IMR-90 (cell line): ENCODE data around the gene LRP5. TPM values are rescaled to one million over a fixed set of nuclear protein-coding genes. Genes with fewer than 3 reads are reported as not detected.

Source experiments
- ATAC-seq: fragments of 200-7000 bp; cut with Tn5 transposase; 2 replicates; pipeline ENCODE4 v1.9.1; 2020; ENCODE audit warnings: low read depth, mild to moderate bottlenecking, moderate library complexity
- BruUV-seq: library from RNA; stranded (reverse); fragments of 400-500 nt; replicated peaks from 2 replicates; lab custom pipeline; 2021; lab: Mats Ljungman, UMichigan
- CTCF ChIA-PET: fragments of 300-600 bp; formaldehyde crosslinking; extraction: SDS; loops from one replicate; lab custom pipeline; 2021; ENCODE audit warnings: antibody characterized with exemption; lab: Yijun Ruan, JAX
- POLR2A ChIA-PET: fragments of 300-600 bp; sonication (Branson Sonifier 250); formaldehyde crosslinking; loops from one replicate; lab custom pipeline; 2022; ENCODE audit warnings: antibody characterized with exemption; ENCODE audit not compliant: unreplicated experiment; lab: Charles Lee
- DNase-seq: peaks from one replicate; pipeline ENCODE4 v3.0.0; 2013
- H2AFZ ChIP-seq: replicated peaks from 2 replicates; pipeline ENCODE3; 2013; ENCODE audit warnings: low read length, mild to moderate bottlenecking; ENCODE audit not compliant: poor library complexity
- H2AK5ac ChIP-seq: 2 replicates; pipeline ENCODE4 v1.6.1; 2013; ENCODE audit warnings: low read depth, low read length, inconsistent platforms
- H2AK9ac ChIP-seq: replicated peaks from 2 replicates; pipeline ENCODE3; 2013; ENCODE audit warnings: mild to moderate bottlenecking, low read depth, low read length, moderate library complexity; ENCODE audit not compliant: poor library complexity
- H2BK120ac ChIP-seq: 2 replicates; pipeline ENCODE4 v1.6.1; 2013; ENCODE audit warnings: low read depth, low read length, inconsistent platforms
- H2BK15ac ChIP-seq: 3 replicates; pipeline ENCODE4 v1.6.1; 2013; ENCODE audit warnings: low read depth, low read length, inconsistent platforms
- H2BK20ac ChIP-seq: 2 replicates; pipeline ENCODE4 v1.6.1; 2013; ENCODE audit warnings: low read depth, mild to moderate bottlenecking, inconsistent platforms, low read length, moderate library complexity
- H2BK5ac ChIP-seq: 2 replicates; pipeline ENCODE4 v1.6.1; 2013; ENCODE audit warnings: mild to moderate bottlenecking, low read depth, low read length, inconsistent platforms; ENCODE audit not compliant: poor library complexity, severe bottlenecking
- H3K14ac ChIP-seq: replicated peaks from 2 replicates; pipeline ENCODE4 v1.6.1; 2013; ENCODE audit warnings: low read depth, low read length, inconsistent platforms
- H3K18ac ChIP-seq: 2 replicates; pipeline ENCODE4 v1.6.1; 2013; ENCODE audit warnings: low read depth, low read length, control low read depth
- H3K23ac ChIP-seq: 2 replicates; pipeline ENCODE4 v1.6.1; 2013; ENCODE audit warnings: low read depth, low read length, inconsistent platforms
- H3K27ac ChIP-seq: 2 replicates; pipeline ENCODE4 v1.5.1; 2013; ENCODE audit warnings: mild to moderate bottlenecking, control low read depth, low read length; ENCODE audit not compliant: insufficient read depth
- H3K27me3 ChIP-seq: 2 replicates; pipeline ENCODE4 v1.6.1; 2013; ENCODE audit warnings: low read length; ENCODE audit not compliant: control insufficient read depth, insufficient read depth
- H3K36me3 ChIP-seq: 2 replicates; pipeline ENCODE4 v1.6.1; 2013; ENCODE audit warnings: low read length, mixed read lengths; ENCODE audit not compliant: control insufficient read depth, insufficient read depth
- H3K4ac ChIP-seq: 2 replicates; pipeline ENCODE4 v1.6.1; 2013; ENCODE audit warnings: low read depth, low read length, inconsistent platforms
- H3K4me1 ChIP-seq: 2 replicates; pipeline ENCODE4 v1.6.1; 2013; ENCODE audit warnings: low read length, mixed read lengths; ENCODE audit not compliant: control insufficient read depth, insufficient read depth
- H3K4me2 ChIP-seq: 2 replicates; pipeline ENCODE4 v1.6.1; 2013; ENCODE audit warnings: low read depth, mild to moderate bottlenecking, control low read depth, low read length, moderate library complexity
- H3K4me3 ChIP-seq: 2 replicates; pipeline ENCODE4 v1.5.1; 2013; ENCODE audit warnings: low read depth, mild to moderate bottlenecking, control low read depth, low read length, moderate library complexity; ENCODE audit not compliant: insufficient read depth
- H3K56ac ChIP-seq: 2 replicates; pipeline ENCODE4 v1.6.1; 2013; ENCODE audit warnings: low read length, inconsistent platforms; ENCODE audit not compliant: insufficient read depth; ENCODE audit errors: extremely low read depth
- H3K79me1 ChIP-seq, 2 experiments: 2 replicates each; pipeline ENCODE4 v1.6.1; 2013; ENCODE audit warnings: low read length in 2 of 2, inconsistent platforms in 1 of 2, low read depth in 1 of 2
- H3K9ac ChIP-seq: 2 replicates; pipeline ENCODE4 v1.6.1; 2013; ENCODE audit warnings: low read depth, low read length, control low read depth
- H3K9me1 ChIP-seq: 2 replicates; pipeline ENCODE4 v1.6.1; 2013; ENCODE audit warnings: low read length, inconsistent platforms; ENCODE audit not compliant: insufficient read depth
- H3K9me3 ChIP-seq: 2 replicates; pipeline ENCODE4 v1.6.1; 2013; ENCODE audit warnings: low read length; ENCODE audit not compliant: control insufficient read depth, insufficient read depth
- H4K20me1 ChIP-seq: 2 replicates; pipeline ENCODE4 v1.6.1; 2013; ENCODE audit warnings: low read length, inconsistent platforms; ENCODE audit not compliant: insufficient read depth
- H4K5ac ChIP-seq: 2 replicates; pipeline ENCODE4 v1.6.1; 2013; ENCODE audit warnings: mild to moderate bottlenecking, low read depth, low read length, control low read depth
- H4K8ac ChIP-seq, 2 experiments: 2 replicates each; pipeline ENCODE4 v1.6.1; 2013; ENCODE audit warnings: low read depth in 2 of 2, low read length in 2 of 2, control low read depth in 1 of 2, inconsistent platforms in 1 of 2
- H4K91ac ChIP-seq: 2 replicates; pipeline ENCODE4 v1.6.1; 2013; ENCODE audit warnings: low read depth, low read length, inconsistent platforms; ENCODE audit not compliant: insufficient read depth
- CEBPB ChIP-seq: IDR thresholded peaks from 2 replicates; pipeline ENCODE4 v1.6.1; 2012; ENCODE audit warnings: low read depth, low read length, improper control_type of control experiment
- WGBS, 2 experiments: methylation state at CpG; one replicate each; pipeline versions ENCODE4 v1.1.5 to v1.1.7; 2013; ENCODE audit warnings: missing lambda C conversion rate in 2 of 2; ENCODE audit not compliant: insufficient read length in 1 of 2; ENCODE audit errors: extremely low coverage in 2 of 2; 5-methylcytosine and 5-hydroxymethylcytosine counted together
- dilution Hi-C: fragments of 300-500 bp; cut with HindIII; formaldehyde crosslinking; loops from one replicate; pipeline ENCODE4 v1.14.3; 2018; ENCODE audit warnings: low sequenced_read_pairs; ENCODE audit not compliant: unreplicated experiment
- in situ Hi-C: fragments of 300-500 bp; cut with MboI; formaldehyde crosslinking; loops from 3 replicates; pipeline ENCODE4 v1.14.3; 2019; ENCODE audit warnings: low sequenced_read_pairs, inconsistent platforms, mixed read lengths
- intact Hi-C: fragments of 100-400 bp; cut with micrococcal nuclease; formaldehyde crosslinking; loops from 2 replicates; pipeline ENCODE4 v1.10.0; 2022
- polyA plus RNA-seq, 3 experiments: library from polyadenylated mRNA; depleted of rRNA; stranded (reverse); fragments of >200 nt; gene quantifications; 2 replicates each; pipeline ENCODE4 v1.2.3, GENCODE V29; 2012; ENCODE audit warnings: low replicate concordance in 1 of 3
- total RNA-seq: library from RNA; depleted of rRNA; stranded (reverse); fragments of >200 nt; gene quantifications from 2 replicates; pipeline ENCODE4 v1.2.3, GENCODE V29; 2012

The LRP5 gene
- total and polyA plus RNA-seq, 2 of the 4 experiments (the other 2 are of a cell fraction) = 10.4 to 15.0 TPM

- Histone ChIP-seq H4K8ac (no peak overlapping the region), H2BK120ac (no peak overlapping the region), H3K27ac (no peak overlapping the region), H2BK5ac (no peak overlapping the region), H3K4me1 (peaks cover 9% of the 10 kb centered on the region), H3K4me2 (no peak overlapping the region), H3K4ac (no peak overlapping the region), H3K9me1 (peaks cover 27% of the 10 kb centered on the region), H3K79me1 (peaks cover 17 to 77% of the 10 kb centered on the region in 2 experiments), H3K14ac (no peak overlapping the region), H2AK5ac (no peak overlapping the region), H2BK20ac (no peak overlapping the region), H3K23ac (no peak overlapping the region), H3K36me3 (no peaks in the 10 kb centered on the region), H3K27me3 (no peaks in the 10 kb centered on the region), H2AFZ (no peak overlapping the region), H3K9ac (no peak overlapping the region), H4K91ac (no peak overlapping the region), H4K5ac (no peak overlapping the region), H3K4me3 (no peak overlapping the region), H3K56ac (no peak overlapping the region), H4K20me1 (peaks cover 94% of the 10 kb centered on the region), H2AK9ac (no peak overlapping the region), H2BK15ac (no peak overlapping the region), H3K9me3 (no peaks in the 10 kb centered on the region), H3K18ac (no peak overlapping the region)
- no peak for TF ChIP-seq CEBPB
- intact Hi-C loops (no loop called here), in situ Hi-C loops (no loop called here), dilution Hi-C loops (no loop called here)
- no CpG with 5 or more reads among the region's 3 CpGs for WGBS, 2 experiments
- POLR2A ChIA-PET = no interaction called here
- ATAC-seq (no peak), DNase-seq (no peak)
- CTCF ChIA-PET = interaction anchor here (0.7 kb wide), 1 partner anchor 108 kb away, joined by 7 read pairs; no protein-coding TSS in a partner anchor
- BruUV-seq = no TSS peak
These were observed 182.9 kb downstream of the LRP5 start for GRCh38 chr11:68495220-68495729.
